HG03442 (cell line): ENCODE results near the gene ARHGAP25.
A peak's percentile ranks its signal among the peaks of the same experiment; 100 is the strongest.

Source experiments
- ATAC-seq: cut with Tn5 transposase; IDR thresholded peaks from one replicate; pipeline ENCODE4 v1.9.1; 2021; ENCODE audit warnings: mild to moderate bottlenecking, moderate library complexity; ENCODE audit not compliant: unreplicated experiment

The ARHGAP25 gene

GRCh38 chr2:68716604-68717304, 17.9 kb upstream of the ARHGAP25 start:
- no peak for ATAC-seq

- ATAC-seq, result no peak
Observed at GRCh38 chr2:68717305-68717661, 17.3 kb upstream of the ARHGAP25 start.

- no peak for ATAC-seq
Observed at GRCh38 chr2:68719912-68720311, 14.7 kb upstream of the ARHGAP25 start.

- ATAC-seq, result no peak
Observed at GRCh38 chr2:68720665-68721064, 13.9 kb upstream of the ARHGAP25 start.

- ATAC-seq, result peak; percentile 61
Observed at GRCh38 chr2:68721482-68722101, 13.0 kb upstream of the ARHGAP25 start.

GRCh38 chr2:68722712-68723111, 11.9 kb upstream of the ARHGAP25 start:
- ATAC-seq, result no peak

GRCh38 chr2:68723181-68723580, 11.4 kb upstream of the ARHGAP25 start:
- ATAC-seq, result no peak

GRCh38 chr2:68726100-68726499, 8.5 kb upstream of the ARHGAP25 start:
- ATAC-seq, result no peak

- ATAC-seq, result peak; percentile 97
Observed at GRCh38 chr2:68726608-68727367, 7.8 kb upstream of the ARHGAP25 start.

GRCh38 chr2:68727683-68728375, 6.8 kb upstream of the ARHGAP25 start:
- ATAC-seq, result no peak

- ATAC-seq, result no peak
Observed at GRCh38 chr2:68730828-68731227, 3.8 kb upstream of the ARHGAP25 start.

- ATAC-seq, result no peak
Observed at GRCh38 chr2:68732036-68732932, 2.3 kb upstream of the ARHGAP25 start.

- ATAC-seq, result no peak
Observed at GRCh38 chr2:68733365-68733764, 1.2 kb upstream of the ARHGAP25 start.

- no peak for ATAC-seq
Observed at GRCh38 chr2:68734176-68734575, 435 bp upstream of the ARHGAP25 start.

GRCh38 chr2:68736086-68736485, 1.5 kb downstream of the ARHGAP25 start:
- ATAC-seq, result no peak

- ATAC-seq, result peak; percentile 36
Observed at GRCh38 chr2:68737711-68738110, 3.1 kb downstream of the ARHGAP25 start.

GRCh38 chr2:68738906-68739594, 4.4 kb downstream of the ARHGAP25 start:
- ATAC-seq, result no peak

- no peak for ATAC-seq
Observed at GRCh38 chr2:68739595-68740399, 5.2 kb downstream of the ARHGAP25 start.

- no peak for ATAC-seq
Observed at GRCh38 chr2:68740400-68740914, 5.8 kb downstream of the ARHGAP25 start.
